PFSK-1 (cell line): ENCODE data around the gene DOCK10.

Experiments used
- FOXP2 ChIP-seq: optimal IDR thresholded peaks from 2 replicates; pipeline ENCODE3; 2011; ENCODE audit warnings: borderline replicate concordance, control low read depth, inconsistent platforms; ENCODE audit not compliant: insufficient read depth; ENCODE audit errors: extremely low read length, extremely low read depth
- POLR2AphosphoS5 ChIP-seq: IDR thresholded peaks from 2 replicates; pipeline ENCODE4 v1.6.1; 2012; ENCODE audit warnings: low read depth, mild to moderate bottlenecking, control low read depth, low read length, moderate library complexity
- SIN3A ChIP-seq: IDR thresholded peaks from 2 replicates; pipeline ENCODE4 v1.6.1; 2012; ENCODE audit warnings: mild to moderate bottlenecking, low read length, moderate library complexity, borderline replicate concordance; ENCODE audit not compliant: insufficient read depth
- TAF1 ChIP-seq: IDR thresholded peaks from 2 replicates; pipeline ENCODE4 v1.6.1; 2012; ENCODE audit warnings: low read length, control low read depth, borderline replicate concordance; ENCODE audit not compliant: insufficient read depth
- TF ChIP-seq, protein P1 (sequence below), 2 experiments: IDR thresholded peaks; 2 replicates each; pipeline versions ENCODE4 v1.6.1 to v1.8.0; 2011 to 2012; ENCODE audit warnings: low read depth in 2 of 2, low read length in 2 of 2, control low read depth in 1 of 2, inconsistent platforms in 1 of 2, mild to moderate bottlenecking in 1 of 2, moderate library complexity in 1 of 2; ENCODE audit not compliant: insufficient read depth in 1 of 2

DOCK10 gene

DNA sequence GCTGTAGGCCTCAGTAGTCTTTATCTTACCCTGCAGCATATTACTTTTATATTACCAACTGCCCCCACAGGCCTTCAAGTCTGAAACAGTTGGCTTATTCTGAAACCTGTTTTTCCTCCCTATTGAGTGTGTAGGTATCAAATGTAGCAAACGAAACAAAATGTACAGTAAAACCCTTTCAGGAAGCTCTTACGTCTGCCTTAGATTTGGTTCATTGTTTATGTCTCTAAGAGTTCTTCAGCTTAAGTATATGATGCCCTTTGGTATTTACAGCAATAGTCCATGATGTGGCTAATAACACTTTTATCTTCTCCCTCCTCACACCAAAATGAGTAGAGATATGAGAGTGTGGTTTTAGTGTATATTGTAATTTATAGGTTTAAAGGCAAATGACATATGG, 108.8 kb downstream of the DOCK10 start:
- TF ChIP-seq SIN3A (no peak), POLR2AphosphoS5 (no peak), TAF1 (no peak), FOXP2 (no peak)
- TF ChIP-seq, protein P1, sequence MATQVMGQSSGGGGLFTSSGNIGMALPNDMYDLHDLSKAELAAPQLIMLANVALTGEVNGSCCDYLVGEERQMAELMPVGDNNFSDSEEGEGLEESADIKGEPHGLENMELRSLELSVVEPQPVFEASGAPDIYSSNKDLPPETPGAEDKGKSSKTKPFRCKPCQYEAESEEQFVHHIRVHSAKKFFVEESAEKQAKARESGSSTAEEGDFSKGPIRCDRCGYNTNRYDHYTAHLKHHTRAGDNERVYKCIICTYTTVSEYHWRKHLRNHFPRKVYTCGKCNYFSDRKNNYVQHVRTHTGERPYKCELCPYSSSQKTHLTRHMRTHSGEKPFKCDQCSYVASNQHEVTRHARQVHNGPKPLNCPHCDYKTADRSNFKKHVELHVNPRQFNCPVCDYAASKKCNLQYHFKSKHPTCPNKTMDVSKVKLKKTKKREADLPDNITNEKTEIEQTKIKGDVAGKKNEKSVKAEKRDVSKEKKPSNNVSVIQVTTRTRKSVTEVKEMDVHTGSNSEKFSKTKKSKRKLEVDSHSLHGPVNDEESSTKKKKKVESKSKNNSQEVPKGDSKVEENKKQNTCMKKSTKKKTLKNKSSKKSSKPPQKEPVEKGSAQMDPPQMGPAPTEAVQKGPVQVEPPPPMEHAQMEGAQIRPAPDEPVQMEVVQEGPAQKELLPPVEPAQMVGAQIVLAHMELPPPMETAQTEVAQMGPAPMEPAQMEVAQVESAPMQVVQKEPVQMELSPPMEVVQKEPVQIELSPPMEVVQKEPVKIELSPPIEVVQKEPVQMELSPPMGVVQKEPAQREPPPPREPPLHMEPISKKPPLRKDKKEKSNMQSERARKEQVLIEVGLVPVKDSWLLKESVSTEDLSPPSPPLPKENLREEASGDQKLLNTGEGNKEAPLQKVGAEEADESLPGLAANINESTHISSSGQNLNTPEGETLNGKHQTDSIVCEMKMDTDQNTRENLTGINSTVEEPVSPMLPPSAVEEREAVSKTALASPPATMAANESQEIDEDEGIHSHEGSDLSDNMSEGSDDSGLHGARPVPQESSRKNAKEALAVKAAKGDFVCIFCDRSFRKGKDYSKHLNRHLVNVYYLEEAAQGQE (IDR thresholded peaks at IDR 0.05; ENCODE audit: insufficient read depth in 1 of 2, low read depth in 2 of 2, low read length in 2 of 2), result no peak

DNA sequence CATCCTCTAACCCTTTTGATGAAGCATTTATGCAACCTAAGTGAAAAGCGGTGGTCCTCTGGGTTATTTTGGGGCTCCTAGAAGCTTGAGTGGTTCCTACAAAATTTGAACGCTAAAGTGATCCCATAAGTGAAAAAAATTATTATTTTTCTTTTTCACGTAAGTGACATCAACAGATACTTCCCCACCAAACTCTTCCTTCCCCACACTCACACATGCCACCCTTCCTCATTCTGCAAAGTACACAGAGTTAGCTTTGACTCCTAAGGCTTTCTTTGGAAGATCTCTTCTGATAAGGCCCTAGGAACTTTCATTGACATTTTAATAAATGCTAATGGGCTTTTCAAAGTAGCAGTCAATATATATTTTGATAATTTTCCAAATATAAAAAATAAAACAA, 109.7 kb downstream of the DOCK10 start:
- TF ChIP-seq SIN3A, result no peak
- no peak for TF ChIP-seq TAF1
- TF ChIP-seq, protein P1 (IDR thresholded peaks at IDR 0.05; ENCODE audit: insufficient read depth in 1 of 2, low read depth in 2 of 2, low read length in 2 of 2), result no peak
- no peak for TF ChIP-seq FOXP2
- TF ChIP-seq POLR2AphosphoS5, result no peak

DNA sequence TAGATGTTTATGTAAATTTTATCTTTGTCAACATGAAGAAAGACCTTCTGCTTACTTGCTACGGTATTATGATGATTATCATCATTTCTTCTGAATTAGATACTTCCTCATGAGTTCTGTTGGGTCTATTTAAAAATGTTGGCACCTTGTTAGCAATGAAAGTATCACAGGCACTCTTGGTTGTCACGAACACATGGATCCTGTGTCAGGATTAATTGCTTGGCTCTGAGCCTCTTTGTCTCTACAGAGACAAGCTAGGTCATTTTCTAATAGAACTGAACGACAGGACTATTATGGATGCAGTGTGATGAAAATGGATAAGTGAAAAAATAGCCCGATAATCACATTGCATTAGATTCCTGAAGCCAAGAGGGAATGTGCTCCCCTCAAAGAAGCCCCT, 110.3 kb downstream of the DOCK10 start:
- TF ChIP-seq TAF1 (no peak), POLR2AphosphoS5 (no peak), FOXP2 (no peak), SIN3A (no peak)
- TF ChIP-seq, protein P1 (IDR thresholded peaks at IDR 0.05; ENCODE audit: insufficient read depth in 1 of 2, low read depth in 2 of 2, low read length in 2 of 2), result no peak

DNA sequence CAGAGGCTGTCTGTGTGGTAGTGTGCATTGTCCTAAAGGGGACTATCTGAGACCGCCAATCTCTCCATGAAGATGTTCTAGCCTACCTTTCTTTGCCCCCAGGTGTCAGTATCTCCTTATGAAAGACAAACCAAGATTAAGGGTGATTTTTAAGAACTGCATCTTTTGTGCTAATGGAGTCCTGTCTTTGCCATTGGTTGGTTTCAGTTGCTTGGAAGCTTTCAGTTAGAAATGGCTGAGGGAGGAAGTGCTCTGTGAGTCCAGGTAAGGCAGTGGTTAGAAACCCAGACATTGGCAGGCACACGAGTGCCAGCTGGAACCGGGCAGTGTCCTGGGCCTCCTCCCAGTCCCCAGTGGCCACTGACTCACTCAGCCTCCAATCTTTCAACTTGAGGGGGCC, 111.3 kb downstream of the DOCK10 start:
- TF ChIP-seq TAF1, result no peak
- TF ChIP-seq FOXP2, result no peak
- no peak for TF ChIP-seq SIN3A

DNA sequence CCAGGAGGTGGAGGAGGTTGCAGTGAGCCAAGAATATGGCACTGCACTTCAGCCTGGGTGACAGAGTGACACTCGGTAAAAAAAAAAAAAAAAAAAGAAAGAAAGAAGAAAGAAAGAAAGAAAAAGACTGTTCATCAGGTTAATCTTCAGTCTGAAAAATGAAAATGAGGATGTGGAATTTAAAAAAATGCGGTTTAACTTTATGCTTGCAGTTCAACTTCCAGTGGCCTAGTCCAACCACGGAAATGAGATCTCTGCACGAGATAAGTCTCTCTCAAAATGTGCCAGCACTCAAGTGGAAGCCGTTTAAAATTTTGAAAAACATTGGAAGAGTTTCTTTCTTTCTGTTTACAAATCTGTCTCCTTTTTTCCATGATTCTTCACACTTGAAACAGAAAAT, 112.1 kb downstream of the DOCK10 start:
- TF ChIP-seq TAF1 (no peak), POLR2AphosphoS5 (no peak), FOXP2 (no peak), SIN3A (no peak)
- TF ChIP-seq, protein P1 (IDR thresholded peaks at IDR 0.05; ENCODE audit: insufficient read depth in 1 of 2, low read depth in 2 of 2, low read length in 2 of 2), result no peak
